Caco-2 (cell line): ENCODE measurements around the gene S1PR3. TPM values are rescaled to one million over a fixed set of nuclear protein-coding genes. Genes with fewer than 3 reads are reported as not detected.

ENCODE experiments used
- BruUV-seq: library from RNA; stranded (reverse); fragments of 400-500 nt; replicated peaks from 2 replicates; lab custom pipeline; 2021; lab: Mats Ljungman, UMichigan
- CTCF ChIA-PET: fragments of 300-600 bp; sonication (Branson Sonifier 250); formaldehyde crosslinking; loops from one replicate; lab custom pipeline; 2022; ENCODE audit warnings: antibody characterized with exemption; lab: Charles Lee
- POLR2A ChIA-PET: fragments of 300-600 bp; sonication (Branson Sonifier 250); formaldehyde crosslinking; loops from one replicate; lab custom pipeline; 2022; ENCODE audit warnings: antibody characterized with exemption; lab: Charles Lee
- DNase-seq, 2 experiments: peaks; one replicate each; pipeline versions ENCODE4 v3.0.0 to v3.0.0-alpha.2; 2020 to 2022
- H3K27me3 ChIP-seq: replicated peaks from 2 replicates; pipeline ENCODE4 v1.6.0; 2011; ENCODE audit warnings: low read length; ENCODE audit not compliant: control insufficient read depth, insufficient read depth
- H3K36me3 ChIP-seq: 2 replicates; pipeline ENCODE4 v1.5.1; 2011; ENCODE audit warnings: low read length; ENCODE audit not compliant: control insufficient read depth, insufficient read depth
- H3K4me1 ChIP-seq: fragments of 250-450 bp; sonication (Bioruptor Pico); 2 replicates; pipeline ENCODE4 v1.5.1; 2020; ENCODE audit warnings: mild to moderate bottlenecking
- H3K4me3 ChIP-seq: 2 replicates; pipeline ENCODE4 v1.5.1; 2011; ENCODE audit warnings: low read depth, mild to moderate bottlenecking, control low read depth, low read length
- H3K9me3 ChIP-seq: fragments of 250-450 bp; sonication (Bioruptor Pico); 2 replicates; pipeline ENCODE4 v1.5.1; 2020; ENCODE audit warnings: mild to moderate bottlenecking, moderate library complexity
- H3K27ac Mint-ChIP-seq: one replicate; pipeline ENCODE4 v1.8.0; 2022; ENCODE audit warnings: mixed read lengths; ENCODE audit not compliant: unreplicated experiment
- H3K27me3 Mint-ChIP-seq: one replicate; pipeline ENCODE4 v1.8.0; 2022; ENCODE audit warnings: mixed read lengths; ENCODE audit not compliant: insufficient read depth, unreplicated experiment
- H3K36me3 Mint-ChIP-seq: one replicate; pipeline ENCODE4 v1.8.0; 2022; ENCODE audit warnings: mild to moderate bottlenecking, mixed read lengths; ENCODE audit not compliant: insufficient read depth, unreplicated experiment
- H3K4me1 Mint-ChIP-seq: one replicate; pipeline ENCODE4 v1.8.0; 2022; ENCODE audit warnings: low read depth, mixed read lengths; ENCODE audit not compliant: unreplicated experiment
- H3K4me3 Mint-ChIP-seq: one replicate; pipeline ENCODE4 v1.8.0; 2022; ENCODE audit warnings: mild to moderate bottlenecking, moderate library complexity, mixed read lengths; ENCODE audit not compliant: unreplicated experiment
- H3K9me3 Mint-ChIP-seq: one replicate; pipeline ENCODE4 v1.8.0; 2022; ENCODE audit warnings: mixed read lengths; ENCODE audit not compliant: unreplicated experiment
- intact Hi-C: fragments of 100-400 bp; cut with micrococcal nuclease; formaldehyde crosslinking; loops from one replicate; pipeline ENCODE4 v1.10.0; 2022; ENCODE audit not compliant: unreplicated experiment
- total RNA-seq: library from RNA; stranded (reverse); gene quantifications from 2 replicates; pipeline ENCODE4 v1.2.3, GENCODE V29; 2022
- TF ChIP-seq, protein P1 (sequence below), 2 experiments: fragments of 200-600 bp in 1 of 2; IDR thresholded peaks; 1 replicate in 1 of 2; 2 replicates in 1 of 2; pipeline versions ENCODE4 v1.5.1 to v1.8.0; 2011 to 2022; ENCODE audit warnings: antibody characterized with exemption in 1 of 2, control low read depth in 1 of 2, inconsistent platforms in 1 of 2, low read depth in 1 of 2, low read length in 1 of 2, mild to moderate bottlenecking in 1 of 2, moderate library complexity in 1 of 2; ENCODE audit not compliant: insufficient read depth in 1 of 2, severe bottlenecking in 1 of 2, unreplicated experiment in 1 of 2

The S1PR3 gene
- total RNA-seq, 1 experiment from 2014 or later: 1.00 TPM

- Histone ChIP-seq H3K4me3 (no peak overlapping the region), H3K9me3 (no peaks in the 10 kb centered on the region), H3K4me1 (peaks cover 8% of the 10 kb centered on the region), H3K36me3 (no peaks in the 10 kb centered on the region), H3K27me3 (no peaks in the 10 kb centered on the region)
- no peak overlapping the region for H3K4me3 Mint-ChIP-seq
- CTCF ChIA-PET: no interaction called here
- no TSS peak for BruUV-seq
- no peaks in the 10 kb centered on the region for H3K9me3 Mint-ChIP-seq
- no peak overlapping the region for H3K27ac Mint-ChIP-seq
- no peaks in the 10 kb centered on the region for H3K27me3 Mint-ChIP-seq
- DNase-seq: no peak
- TF ChIP-seq, protein P1, sequence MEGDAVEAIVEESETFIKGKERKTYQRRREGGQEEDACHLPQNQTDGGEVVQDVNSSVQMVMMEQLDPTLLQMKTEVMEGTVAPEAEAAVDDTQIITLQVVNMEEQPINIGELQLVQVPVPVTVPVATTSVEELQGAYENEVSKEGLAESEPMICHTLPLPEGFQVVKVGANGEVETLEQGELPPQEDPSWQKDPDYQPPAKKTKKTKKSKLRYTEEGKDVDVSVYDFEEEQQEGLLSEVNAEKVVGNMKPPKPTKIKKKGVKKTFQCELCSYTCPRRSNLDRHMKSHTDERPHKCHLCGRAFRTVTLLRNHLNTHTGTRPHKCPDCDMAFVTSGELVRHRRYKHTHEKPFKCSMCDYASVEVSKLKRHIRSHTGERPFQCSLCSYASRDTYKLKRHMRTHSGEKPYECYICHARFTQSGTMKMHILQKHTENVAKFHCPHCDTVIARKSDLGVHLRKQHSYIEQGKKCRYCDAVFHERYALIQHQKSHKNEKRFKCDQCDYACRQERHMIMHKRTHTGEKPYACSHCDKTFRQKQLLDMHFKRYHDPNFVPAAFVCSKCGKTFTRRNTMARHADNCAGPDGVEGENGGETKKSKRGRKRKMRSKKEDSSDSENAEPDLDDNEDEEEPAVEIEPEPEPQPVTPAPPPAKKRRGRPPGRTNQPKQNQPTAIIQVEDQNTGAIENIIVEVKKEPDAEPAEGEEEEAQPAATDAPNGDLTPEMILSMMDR (IDR thresholded peaks at IDR 0.05; ENCODE audit: insufficient read depth in 1 of 2, low read depth in 1 of 2, low read length in 1 of 2, severe bottlenecking in 1 of 2, unreplicated experiment in 1 of 2): no peak
- intact Hi-C loops: no loop called here
- POLR2A ChIA-PET: interaction anchor here (0.6 kb wide), 1 partner anchor 576 kb away, joined by 12 read pairs; no protein-coding TSS in a partner anchor
- H3K36me3 Mint-ChIP-seq: no peaks in the 10 kb centered on the region
- peaks cover 7% of the 10 kb centered on the region for H3K4me1 Mint-ChIP-seq
These were observed 39.1 kb upstream of the S1PR3 start for GRCh38 chr9:88952086-88952615.

GRCh38 chr9:88952976-88953375 is 38.3 kb upstream of the S1PR3 start:
- ChIA-PET CTCF (no interaction called here), POLR2A (interaction anchor here (0.6 kb wide), 1 partner anchor 576 kb away, joined by 12 read pairs; no protein-coding TSS in a partner anchor)
- H3K36me3 Mint-ChIP-seq: no peaks in the 10 kb centered on the region
- intact Hi-C loops: no loop called here
- Histone ChIP-seq H3K4me3 (no peak overlapping the region), H3K4me1 (peaks cover 8% of the 10 kb centered on the region), H3K27me3 (no peaks in the 10 kb centered on the region), H3K9me3 (no peaks in the 10 kb centered on the region), H3K36me3 (no peaks in the 10 kb centered on the region)
- TF ChIP-seq, protein P1 (IDR thresholded peaks at IDR 0.05; ENCODE audit: insufficient read depth in 1 of 2, low read depth in 1 of 2, low read length in 1 of 2, severe bottlenecking in 1 of 2, unreplicated experiment in 1 of 2): no peak
- no TSS peak for BruUV-seq
- no peaks in the 10 kb centered on the region for H3K27me3 Mint-ChIP-seq
- H3K4me1 Mint-ChIP-seq: peaks cover 7% of the 10 kb centered on the region
- no peaks in the 10 kb centered on the region for H3K9me3 Mint-ChIP-seq
- no peak overlapping the region for H3K27ac Mint-ChIP-seq
- no peak for DNase-seq
- no peak overlapping the region for H3K4me3 Mint-ChIP-seq

DNA sequence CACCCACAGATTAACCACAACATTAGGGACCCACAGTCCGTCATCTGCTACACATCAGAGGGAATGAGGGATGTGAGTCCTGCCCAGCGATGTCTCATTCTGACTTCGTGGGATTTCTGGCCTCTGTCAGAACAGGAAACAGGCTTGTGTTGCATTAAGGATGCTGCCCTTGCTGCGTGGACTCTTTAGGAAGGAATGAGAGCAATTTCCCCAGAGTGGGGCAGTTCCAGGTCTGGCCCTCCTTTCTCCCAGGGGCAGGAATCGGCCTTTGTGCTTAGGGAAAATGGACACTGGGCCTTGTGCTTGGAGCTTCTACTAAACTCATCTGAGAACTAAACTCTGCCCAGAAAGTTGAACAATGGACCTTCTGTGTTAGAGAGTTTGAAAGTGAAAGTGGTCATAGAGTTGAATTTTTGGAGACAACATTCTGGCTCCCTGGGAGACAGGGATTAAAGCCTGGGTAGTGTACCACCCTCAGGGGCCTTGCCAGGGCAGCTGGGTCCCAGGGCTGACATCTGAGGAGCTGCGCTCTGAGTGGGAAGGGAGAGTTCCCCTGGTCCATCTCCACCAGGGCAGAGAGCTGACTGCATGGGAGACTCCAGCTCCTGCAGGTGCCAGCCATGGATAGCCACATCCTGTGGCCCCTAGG is 37.8 kb upstream of the S1PR3 start:
- POLR2A ChIA-PET: no interaction called here
- H3K27ac Mint-ChIP-seq: no peak overlapping the region
- no peaks in the 10 kb centered on the region for H3K36me3 Mint-ChIP-seq
- no peaks in the 10 kb centered on the region for H3K36me3 ChIP-seq
- no peaks in the 10 kb centered on the region for H3K9me3 ChIP-seq
- H3K4me1 ChIP-seq: peaks cover 8% of the 10 kb centered on the region
- no TSS peak for BruUV-seq
- intact Hi-C loops: no loop called here
- H3K9me3 Mint-ChIP-seq: no peaks in the 10 kb centered on the region
- DNase-seq: no peak
- no peak overlapping the region for H3K4me3 Mint-ChIP-seq
- TF ChIP-seq, protein P1 (IDR thresholded peaks at IDR 0.05; ENCODE audit: insufficient read depth in 1 of 2, low read depth in 1 of 2, low read length in 1 of 2, severe bottlenecking in 1 of 2, unreplicated experiment in 1 of 2): no peak
- H3K4me1 Mint-ChIP-seq: peaks cover 7% of the 10 kb centered on the region
- no peaks in the 10 kb centered on the region for H3K27me3 Mint-ChIP-seq
- CTCF ChIA-PET: no interaction called here
- no peaks in the 10 kb centered on the region for H3K27me3 ChIP-seq
- no peak overlapping the region for H3K4me3 ChIP-seq
